Small intestine (tissue), 7 donors: ENCODE data around the gene LRMDA. TPM values are rescaled to one million over a fixed set of nuclear protein-coding genes. Genes with fewer than 3 reads are reported as not detected.

Experiments
- DNase-seq, 2 donors: peaks; one replicate each; pipeline versions ENCODE4 v3.0.0 to v3.0.0-alpha.2; 2013
- FAIRE-seq: peaks from 2 replicates; lab custom pipeline; 2012; peaks lifted over from hg19 to GRCh38; lab: Jason Lieb, UNC
- H3K27ac ChIP-seq, 3 donors: one replicate each; pipeline ENCODE4 v1.5.1; 2013; ENCODE audit warnings: low read length in 2 of 3, mild to moderate bottlenecking in 2 of 3, control low read depth in 1 of 3, inconsistent platforms in 1 of 3, low read depth in 1 of 3, moderate library complexity in 1 of 3
- H3K27me3 ChIP-seq, 3 donors: one replicate each; pipeline ENCODE4 v1.6.1; 2013; ENCODE audit warnings: low read length in 3 of 3, inconsistent platforms in 1 of 3; ENCODE audit not compliant: control insufficient read depth in 3 of 3, insufficient read depth in 3 of 3
- H3K36me3 ChIP-seq, 3 donors: one replicate each; pipeline ENCODE4 v1.6.1; 2013; ENCODE audit warnings: low read length in 3 of 3, inconsistent platforms in 1 of 3, low read depth in 1 of 3, mild to moderate bottlenecking in 1 of 3, moderate library complexity in 1 of 3; ENCODE audit not compliant: control insufficient read depth in 3 of 3, insufficient read depth in 2 of 3
- H3K4me1 ChIP-seq, 3 donors: one replicate each; pipeline ENCODE4 v1.6.1; 2013; ENCODE audit warnings: low read length in 2 of 3, inconsistent platforms in 1 of 3, low read depth in 1 of 3, mild to moderate bottlenecking in 1 of 3, moderate library complexity in 1 of 3; ENCODE audit not compliant: control insufficient read depth in 3 of 3, insufficient read depth in 2 of 3
- H3K4me3 ChIP-seq, 3 donors: one replicate each; pipeline ENCODE4 v1.5.1; 2013; ENCODE audit warnings: low read length in 3 of 3, control low read depth in 1 of 3, inconsistent platforms in 1 of 3, low read depth in 1 of 3, mild to moderate bottlenecking in 1 of 3, moderate library complexity in 1 of 3
- H3K9me3 ChIP-seq, 2 donors: one replicate each; pipeline ENCODE4 v1.6.1; 2013; ENCODE audit warnings: low read depth in 1 of 2, low read length in 1 of 2; ENCODE audit not compliant: control insufficient read depth in 2 of 2, insufficient read depth in 1 of 2
- WGBS, 3 donors: extraction: QIAGEN DNeasy Blood & Tissue Kit; methylation state at CpG; one replicate each; pipeline ENCODE4 v1.1.7; 2013; 5-methylcytosine and 5-hydroxymethylcytosine counted together
- polyA plus RNA-seq, 4 donors: library from polyadenylated mRNA; stranded (reverse) in 3 of 4; unstranded in 1 of 4; fragments of 200-250 nt in 3 of 4; fragments of 120-200 nt in 1 of 4; gene quantifications; one replicate each; pipeline versions ENCODE4 v1.2.1 to v1.2.3, GENCODE V29; 2013
- donor health status: healthy with polysubstance abuse.
- donor health status: control.
- donor health status: control.
- donor health status: Bipolar disorder and iron deficiency.
- donor health status: healthy.

LRMDA gene
- polyA plus RNA-seq, 4 donors = 5.6 to 16.2 (median 6.0) TPM; not detected in 1

DNA sequence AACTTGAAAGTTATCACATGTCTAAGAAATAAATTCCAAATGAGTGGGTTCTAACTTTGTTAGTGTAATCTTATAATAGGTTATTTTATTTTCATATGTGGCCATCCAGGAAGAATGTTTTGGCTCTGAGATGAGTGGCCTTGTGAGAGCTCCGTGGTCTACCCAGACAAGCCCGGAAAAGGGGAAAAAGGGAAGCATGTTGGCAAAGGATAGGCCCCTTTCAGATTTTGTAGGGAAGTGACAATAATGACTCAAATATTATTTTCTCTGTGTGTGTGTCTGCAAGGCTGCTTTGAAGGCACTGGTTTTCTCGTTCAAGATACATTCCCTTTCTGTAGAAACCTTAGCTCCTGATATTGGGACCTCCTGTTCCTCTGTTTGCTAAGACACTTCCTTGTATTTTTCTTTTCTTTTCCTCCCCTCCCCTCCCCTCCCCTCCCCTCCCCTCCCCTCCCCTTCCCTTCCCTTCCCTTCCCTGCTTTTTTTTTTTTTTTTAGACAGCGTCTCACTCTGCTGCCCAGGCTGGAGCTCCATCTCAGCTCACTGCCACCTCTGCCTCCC is 240.8 kb downstream of the LRMDA start:
- WGBS, 3 donors = 75 to 79% (median 75%) methylated on average over 3 to 4 of the region's 4 CpGs

DNA sequence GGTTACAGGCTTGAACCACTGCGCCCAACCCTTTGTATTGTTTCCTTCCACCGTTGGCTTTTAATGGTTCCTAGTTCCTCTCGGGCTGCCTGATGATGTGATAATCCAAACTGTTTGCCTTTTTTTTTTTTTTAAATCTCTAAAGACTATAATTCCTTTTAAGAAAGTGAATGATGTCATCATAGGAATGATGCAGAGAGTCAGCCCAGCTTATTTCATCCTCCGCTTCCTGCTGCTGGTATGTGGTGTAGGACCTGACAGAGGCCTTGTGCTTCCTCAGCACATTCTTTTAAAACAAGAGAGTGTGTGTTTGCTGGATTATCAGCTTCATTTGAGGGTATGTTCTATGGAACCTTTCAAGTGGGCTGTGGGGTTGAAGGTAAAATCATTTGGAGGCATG is 241.4 kb downstream of the LRMDA start:
- no peaks in the 10 kb centered on the region for H3K4me1 ChIP-seq
- no peak for DNase-seq
- 81 to 89% (median 84%) methylated on average over 4 of the region's 4 CpGs for WGBS, 3 donors
- no peak overlapping the region for H3K4me3 ChIP-seq
- H3K36me3 ChIP-seq = no peaks in the 10 kb centered on the region
- FAIRE-seq = no peak
- no peaks in the 10 kb centered on the region for H3K27me3 ChIP-seq
- H3K27ac ChIP-seq = no peak overlapping the region
- H3K9me3 ChIP-seq = no peaks in the 10 kb centered on the region

More for the DNA sequence above, 240.8 kb downstream of the LRMDA start:
- no peak for FAIRE-seq
- no peak for DNase-seq
- H3K4me3 ChIP-seq = no peak overlapping the region
- no peak overlapping the region for H3K27ac ChIP-seq
- no peaks in the 10 kb centered on the region for H3K4me1 ChIP-seq
- no peaks in the 10 kb centered on the region for H3K27me3 ChIP-seq
- no peaks in the 10 kb centered on the region for H3K36me3 ChIP-seq
- no peaks in the 10 kb centered on the region for H3K9me3 ChIP-seq

DNA sequence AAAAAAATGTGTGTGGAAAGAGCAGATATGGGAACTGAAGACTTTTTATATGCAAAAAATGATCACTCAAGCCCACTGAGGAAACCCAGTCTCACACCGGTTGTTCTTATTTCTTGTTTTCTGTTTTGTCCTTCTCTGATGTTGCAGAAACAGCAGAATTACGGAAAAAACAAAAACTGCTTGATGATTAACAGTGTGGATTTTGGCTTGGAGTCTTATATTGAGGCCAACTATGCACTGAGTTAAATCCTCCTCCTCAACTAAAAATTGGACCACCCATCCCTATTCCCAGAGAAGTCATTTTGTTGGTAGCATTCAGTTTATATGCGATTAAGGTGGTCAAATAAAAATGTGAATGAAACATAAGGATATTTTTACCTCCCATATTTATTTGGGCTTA is 246.1 kb downstream of the LRMDA start:
- H3K9me3 ChIP-seq = no peaks in the 10 kb centered on the region
- no peak overlapping the region for H3K27ac ChIP-seq
- DNase-seq = no peak
- 72 to 90% (median 81%) methylated on average over 3 of the region's 3 CpGs for WGBS, 3 donors
- no peak overlapping the region for H3K4me3 ChIP-seq
- H3K27me3 ChIP-seq = no peaks in the 10 kb centered on the region
- H3K4me1 ChIP-seq = no peaks in the 10 kb centered on the region
- no peak for FAIRE-seq
- no peaks in the 10 kb centered on the region for H3K36me3 ChIP-seq

DNA sequence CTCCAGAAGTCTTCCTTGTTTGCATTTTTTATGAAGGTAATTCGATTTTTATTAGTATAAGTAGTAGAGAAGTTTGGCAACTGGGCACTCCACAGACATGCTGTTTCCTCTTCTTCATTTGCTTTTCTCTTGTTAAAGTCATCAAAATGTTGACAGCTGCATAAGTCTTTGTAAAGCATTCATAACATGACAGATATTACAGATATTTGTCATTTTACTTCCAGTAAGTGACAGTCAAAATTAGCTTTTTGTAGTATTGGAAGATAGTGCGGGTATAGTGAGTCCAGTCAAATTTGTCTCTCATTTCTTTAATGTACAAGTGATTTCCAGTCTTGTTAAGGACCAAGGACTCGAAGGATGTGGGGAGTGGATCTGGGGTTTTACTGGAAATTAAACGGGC is 247.1 kb downstream of the LRMDA start:
- no peaks in the 10 kb centered on the region for H3K27me3 ChIP-seq
- H3K27ac ChIP-seq = no peak overlapping the region
- 72 to 81% (median 78%) methylated on average over 4 of the region's 4 CpGs for WGBS, 3 donors
- no peak overlapping the region for H3K4me3 ChIP-seq
- DNase-seq (no peak), FAIRE-seq (no peak)
- H3K4me1 ChIP-seq = no peaks in the 10 kb centered on the region
- no peaks in the 10 kb centered on the region for H3K36me3 ChIP-seq
- no peaks in the 10 kb centered on the region for H3K9me3 ChIP-seq

DNA sequence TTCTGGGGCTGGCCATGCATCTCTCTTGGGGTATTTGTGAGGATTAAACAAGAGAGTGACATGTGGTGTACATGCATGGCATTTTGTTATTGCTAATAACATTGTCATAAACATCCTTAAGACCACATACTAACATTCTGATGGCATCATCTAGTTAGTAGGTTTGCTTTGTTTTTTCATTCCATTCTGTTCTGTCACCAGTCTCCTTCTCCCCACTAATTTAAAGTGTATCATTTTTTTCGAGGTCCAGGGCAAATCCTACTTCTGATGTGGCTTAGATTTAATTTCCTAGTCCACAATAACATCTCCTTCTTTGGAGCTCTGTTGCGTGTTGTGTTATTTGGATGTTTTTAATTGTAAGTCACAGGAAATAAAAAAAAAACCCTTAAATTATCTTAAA is 248.1 kb downstream of the LRMDA start:
- WGBS, 3 donors = 82 to 90% (median 85%) methylated on average over 2 of the region's 2 CpGs
- Histone ChIP-seq H3K36me3 (no peaks in the 10 kb centered on the region), H3K4me3 (no peak overlapping the region), H3K27me3 (no peaks in the 10 kb centered on the region), H3K27ac (no peak overlapping the region), H3K4me1 (no peaks in the 10 kb centered on the region), H3K9me3 (no peaks in the 10 kb centered on the region)
- FAIRE-seq (no peak), DNase-seq (no peak)

DNA sequence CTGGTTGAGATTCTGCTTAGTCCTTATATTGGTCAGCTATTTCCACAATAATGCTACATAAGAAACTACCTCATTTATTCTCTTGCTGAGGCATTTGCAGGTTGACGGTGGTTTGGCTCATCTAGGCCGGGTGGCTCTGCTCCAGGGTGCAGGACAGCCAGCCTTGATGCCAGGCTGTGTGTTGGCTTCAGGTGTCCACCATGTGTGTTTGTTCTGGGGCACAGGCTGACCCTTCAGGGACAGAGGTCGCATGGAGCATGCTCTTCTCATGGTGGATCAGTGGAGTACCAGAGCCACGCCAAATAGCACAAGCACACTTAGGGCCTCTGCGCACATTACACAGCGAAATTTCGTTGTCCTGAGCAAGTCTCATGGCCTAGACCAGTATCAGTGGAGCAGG is 249.9 kb downstream of the LRMDA start:
- 86 to 95% (median 93%) methylated on average over 7 of the region's 7 CpGs for WGBS, 3 donors
- no peak for FAIRE-seq

DNA sequence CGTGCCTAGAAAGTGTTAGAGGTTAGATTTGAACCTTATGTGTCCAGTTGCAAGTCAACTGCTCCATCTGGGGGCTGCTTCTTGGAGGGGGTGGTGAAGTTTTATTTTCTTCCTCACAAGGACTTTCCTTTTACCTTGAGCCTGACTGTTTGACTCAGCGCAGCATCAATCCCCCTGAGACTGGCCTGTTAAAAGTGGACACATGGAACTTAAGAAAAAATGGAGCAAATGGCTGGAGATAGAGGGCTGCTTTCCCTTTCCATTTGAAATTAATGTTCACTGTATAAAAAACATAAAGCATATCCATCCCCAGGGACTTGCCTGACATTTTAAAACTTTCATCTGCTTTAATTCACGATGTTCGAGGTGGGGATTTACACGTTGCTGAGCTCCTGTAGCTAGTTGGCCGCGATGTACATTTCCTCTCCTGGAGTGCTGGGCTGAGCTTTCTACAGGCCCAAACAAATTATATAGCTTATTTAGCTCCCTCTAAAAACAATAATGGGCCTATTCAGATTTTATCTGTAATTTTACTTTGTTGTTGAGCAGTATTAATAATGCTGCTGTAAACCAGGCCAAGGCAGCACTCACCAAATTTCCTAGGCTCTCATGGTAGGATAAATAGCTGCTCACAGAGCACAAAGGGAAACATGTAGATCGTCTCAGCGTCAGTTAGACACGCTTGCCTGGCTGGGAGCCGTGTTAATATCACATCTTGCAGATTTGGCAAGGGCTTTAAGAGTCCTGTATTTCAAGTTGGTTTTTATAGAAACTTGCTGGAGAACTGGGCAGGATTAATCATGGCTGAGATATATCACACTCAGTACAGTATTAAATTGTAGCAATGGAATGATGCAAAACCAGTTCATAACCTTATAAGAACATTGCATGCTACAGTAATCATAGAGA is 251.5 kb downstream of the LRMDA start:
- H3K27me3 ChIP-seq = no peaks in the 10 kb centered on the region
- DNase-seq (no peak), FAIRE-seq (no peak)
- no peaks in the 10 kb centered on the region for H3K9me3 ChIP-seq
- H3K4me1 ChIP-seq = peaks cover 2 to 9% (median 4%) of the 10 kb centered on the region in 3 donors
- WGBS, 3 donors = 79 to 92% (median 83%) methylated on average over 11 of the region's 11 CpGs
- H3K4me3 ChIP-seq = no peak overlapping the region
- no peak overlapping the region for H3K27ac ChIP-seq
- H3K36me3 ChIP-seq = no peaks in the 10 kb centered on the region

More for the DNA sequence above, 249.9 kb downstream of the LRMDA start:
- Histone ChIP-seq H3K27ac (no peak overlapping the region), H3K27me3 (no peaks in the 10 kb centered on the region), H3K36me3 (no peaks in the 10 kb centered on the region), H3K4me1 (peaks cover 2 to 9% (median 4%) of the 10 kb centered on the region in 3 donors), H3K4me3 (no peak overlapping the region), H3K9me3 (no peaks in the 10 kb centered on the region)
- no peak for DNase-seq

DNA sequence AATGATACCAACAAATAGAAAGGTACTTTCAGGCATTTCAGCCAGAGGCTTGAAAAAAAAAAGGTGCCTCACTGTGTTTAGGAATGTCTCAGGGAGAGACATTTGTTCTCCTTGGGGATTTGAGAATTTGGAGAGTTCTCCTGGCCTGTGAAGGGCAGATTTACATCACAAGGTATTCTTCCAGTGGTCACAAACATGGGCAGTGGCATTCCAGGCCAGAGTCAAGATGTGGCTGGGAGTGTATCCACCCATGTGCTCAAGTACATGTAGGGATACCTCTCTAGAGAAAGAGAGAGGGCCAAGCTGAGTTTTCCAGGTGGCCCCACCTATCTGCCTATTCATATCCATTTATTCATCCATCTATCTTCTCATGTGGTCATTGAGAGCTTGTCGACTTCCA is 253.8 kb downstream of the LRMDA start:
- FAIRE-seq (no peak), DNase-seq (peak in 1 of 2 donors; percentile 6)
- H3K27me3 ChIP-seq = no peaks in the 10 kb centered on the region
- H3K36me3 ChIP-seq = no peaks in the 10 kb centered on the region
- WGBS, 3 donors = 26 to 61% (median 29%) methylated on average over 1 of the region's 1 CpG
- peaks cover 2 to 9% (median 4%) of the 10 kb centered on the region in 3 donors for H3K4me1 ChIP-seq
- H3K9me3 ChIP-seq = no peaks in the 10 kb centered on the region
- no peak overlapping the region for H3K27ac ChIP-seq
- no peak overlapping the region for H3K4me3 ChIP-seq
